ENCODE results near the gene SLC25A12.
"Not testable (repeated sequence)": the region's sequence is repeated elsewhere in the genome, so short reads cannot be mapped to it uniquely, and the experiment has no call there.

The SLC25A12 gene

GRCh38 chr2:171824086-171824485 is 70.0 kb downstream of the SLC25A12 start:
- DNase-seq (ENCODE audit: low read depth): no peak

GRCh38 chr2:171822525-171823322 is 71.3 kb downstream of the SLC25A12 start:
- no peak for DNase-seq (ENCODE audit: low read depth)

GRCh38 chr2:171819453-171819852 is 74.6 kb downstream of the SLC25A12 start:
- no peak for DNase-seq (ENCODE audit: low read depth)

- no peak for DNase-seq (ENCODE audit: low read depth)
Observed at GRCh38 chr2:171814883-171815282, 79.2 kb downstream of the SLC25A12 start.

GRCh38 chr2:171814174-171814573 is 79.9 kb downstream of the SLC25A12 start:
- DNase-seq (ENCODE audit: low read depth): no peak

- no peak for DNase-seq (ENCODE audit: low read depth)
Observed at GRCh38 chr2:171813729-171814128, 80.3 kb downstream of the SLC25A12 start.

- no peak for DNase-seq (ENCODE audit: low read depth)
Observed at GRCh38 chr2:171813126-171813525, 80.9 kb downstream of the SLC25A12 start.

- DNase-seq (ENCODE audit: low read depth): peak; percentile 28
Observed at GRCh38 chr2:171811245-171811628, 82.8 kb downstream of the SLC25A12 start.

- DNase-seq (ENCODE audit: low read depth): no peak
Observed at GRCh38 chr2:171810422-171811244, 83.4 kb downstream of the SLC25A12 start.

GRCh38 chr2:171808885-171809284 is 85.2 kb downstream of the SLC25A12 start:
- not testable (repeated sequence) for DNase-seq (ENCODE audit: low read depth)

- no peak for DNase-seq (ENCODE audit: low read depth)
Observed at GRCh38 chr2:171807831-171808393, 86.1 kb downstream of the SLC25A12 start.

- DNase-seq (ENCODE audit: low read depth): no peak
Observed at GRCh38 chr2:171807119-171807518, 86.9 kb downstream of the SLC25A12 start.

- no peak for DNase-seq (ENCODE audit: low read depth)
Observed at GRCh38 chr2:171804456-171804855, 89.6 kb downstream of the SLC25A12 start.

GRCh38 chr2:171803757-171804156 is 90.3 kb downstream of the SLC25A12 start:
- no peak for DNase-seq (ENCODE audit: low read depth)

GRCh38 chr2:171800639-171801038 is 93.4 kb downstream of the SLC25A12 start:
- no peak for DNase-seq (ENCODE audit: low read depth)

- peak; percentile 40 for DNase-seq (ENCODE audit: low read depth)
Observed at GRCh38 chr2:171798156-171798820, 95.8 kb downstream of the SLC25A12 start.

GRCh38 chr2:171794918-171795317 is 99.1 kb downstream of the SLC25A12 start:
- no peak for DNase-seq (ENCODE audit: low read depth)

- peak; percentile 34 for DNase-seq (ENCODE audit: low read depth)
Observed at GRCh38 chr2:171793691-171794678, 100.1 kb downstream of the SLC25A12 start.

GRCh38 chr2:171792886-171793580 is 101.0 kb downstream of the SLC25A12 start:
- DNase-seq (ENCODE audit: low read depth): no peak

- DNase-seq (ENCODE audit: low read depth): no peak
Observed at GRCh38 chr2:171792157-171792556, 101.9 kb downstream of the SLC25A12 start.

All from stromal cell of bone marrow (primary cell).